HG02759 (cell line): ENCODE data around the gene ARHGAP23.
A peak's percentile ranks its signal among the peaks of the same experiment; 100 is the strongest.
"Not testable (repeated sequence)": the region's sequence is repeated elsewhere in the genome, so short reads cannot be mapped to it uniquely, and the experiment has no call there.

ENCODE experiments used
- ATAC-seq: cut with Tn5 transposase; IDR thresholded peaks from one replicate; pipeline ENCODE4 v1.9.1; 2021; ENCODE audit warnings: mild to moderate bottlenecking, moderate library complexity; ENCODE audit not compliant: unreplicated experiment

Gene ARHGAP23

DNA sequence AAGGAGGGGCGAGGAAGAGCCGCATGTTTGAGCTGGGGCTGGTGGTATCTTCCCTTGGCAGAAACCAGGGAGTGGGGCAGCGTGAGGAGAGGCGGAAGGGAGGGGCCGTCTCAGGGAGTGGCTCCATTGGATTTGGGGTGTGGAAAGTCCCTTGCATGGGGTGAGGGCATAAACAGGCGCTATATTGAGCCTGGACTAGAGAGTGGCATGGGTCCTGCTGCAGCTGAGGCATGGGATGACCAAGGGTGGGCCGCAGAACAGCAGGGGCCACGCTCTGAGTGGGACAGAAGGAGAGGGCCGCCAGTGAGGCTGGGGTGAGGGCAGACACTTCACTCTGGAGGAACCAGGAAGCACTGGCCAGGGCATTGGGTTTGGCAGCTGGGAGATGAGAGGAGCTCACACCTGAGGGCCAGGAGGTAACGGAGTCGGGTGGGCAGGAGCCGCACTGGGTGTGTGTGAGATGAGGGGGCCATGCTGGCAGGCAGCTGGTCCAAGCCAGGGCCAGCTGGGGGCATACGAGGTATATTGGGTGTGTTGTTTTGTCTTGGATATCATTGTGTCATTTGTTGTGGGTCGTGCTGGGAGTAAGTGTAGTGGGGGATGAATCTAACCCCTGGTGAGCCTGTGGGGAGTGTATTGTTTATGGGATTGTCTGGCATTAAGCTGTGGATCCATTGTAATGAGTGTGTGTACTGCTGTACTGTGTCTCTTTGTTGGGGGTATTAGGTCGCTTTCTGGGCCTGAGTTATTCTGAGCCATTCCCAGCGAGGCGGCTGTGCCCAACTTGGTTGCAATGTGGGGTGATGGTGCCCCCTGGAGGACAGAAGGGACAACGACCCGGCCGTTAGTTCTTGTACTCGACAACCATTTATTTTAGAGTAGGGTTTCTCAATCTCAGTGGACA is 56.2 kb downstream of the ARHGAP23 start:
- ATAC-seq, result not testable (repeated sequence)

GRCh38 chr17:38485146-38485468 is 56.8 kb downstream of the ARHGAP23 start:
- ATAC-seq, result no peak

DNA sequence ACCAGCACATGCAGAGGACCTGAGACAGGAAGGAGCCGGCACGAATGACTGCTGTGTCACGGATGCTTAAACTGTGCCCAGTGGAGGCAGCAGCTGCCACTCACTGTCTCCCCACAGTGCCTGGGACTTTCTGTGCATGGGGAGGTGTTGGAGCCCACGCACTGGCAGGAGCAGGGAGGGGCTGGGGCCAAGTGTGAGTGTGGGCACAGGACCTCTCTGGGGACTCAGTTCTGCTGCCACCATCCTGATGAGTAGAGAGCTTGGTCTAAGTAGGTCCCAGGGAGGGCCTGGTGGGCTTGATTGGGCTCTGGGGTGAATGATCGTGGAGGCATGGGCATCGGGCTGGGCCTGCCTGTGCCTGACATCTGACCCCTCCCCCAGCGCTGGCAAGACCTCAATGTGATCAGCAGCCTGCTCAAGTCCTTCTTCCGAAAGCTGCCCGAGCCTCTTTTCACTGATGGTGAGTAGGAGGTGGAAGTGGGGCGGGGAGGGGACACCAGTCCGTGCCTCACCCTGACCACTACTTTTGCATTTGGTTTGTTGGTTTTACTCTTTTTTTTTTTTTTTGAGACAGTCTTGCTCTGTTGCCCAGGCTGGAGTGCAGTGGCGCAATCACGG is 57.5 kb downstream of the ARHGAP23 start:
- ATAC-seq, result peak; percentile 81

DNA sequence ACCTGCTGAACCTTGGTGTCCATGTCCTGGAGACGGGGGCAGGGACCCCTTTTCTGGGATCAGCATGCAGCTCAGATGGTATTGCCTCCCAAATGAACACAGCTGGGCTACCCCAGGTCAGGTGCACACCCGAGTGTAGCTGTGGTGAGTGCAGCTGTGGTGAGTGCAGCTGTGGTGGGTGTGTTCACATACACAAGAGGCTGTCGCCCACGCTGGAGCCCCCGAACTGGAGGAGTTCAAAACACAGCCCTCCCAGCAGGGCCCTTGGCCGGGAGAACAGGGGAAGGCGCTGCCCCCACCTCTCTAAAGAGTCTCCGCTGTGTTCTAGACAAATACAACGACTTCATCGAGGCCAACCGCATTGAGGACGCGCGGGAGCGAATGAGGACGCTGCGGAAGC is 61.5 kb downstream of the ARHGAP23 start:
- not testable (repeated sequence) for ATAC-seq

GRCh38 chr17:38491346-38492066 is 63.2 kb downstream of the ARHGAP23 start:
- not testable (repeated sequence) for ATAC-seq

- not testable (repeated sequence) for ATAC-seq
Observed at GRCh38 chr17:38492067-38493040, 64.1 kb downstream of the ARHGAP23 start.

- not testable (repeated sequence) for ATAC-seq
Observed at GRCh38 chr17:38494152-38494551, 65.9 kb downstream of the ARHGAP23 start.

DNA sequence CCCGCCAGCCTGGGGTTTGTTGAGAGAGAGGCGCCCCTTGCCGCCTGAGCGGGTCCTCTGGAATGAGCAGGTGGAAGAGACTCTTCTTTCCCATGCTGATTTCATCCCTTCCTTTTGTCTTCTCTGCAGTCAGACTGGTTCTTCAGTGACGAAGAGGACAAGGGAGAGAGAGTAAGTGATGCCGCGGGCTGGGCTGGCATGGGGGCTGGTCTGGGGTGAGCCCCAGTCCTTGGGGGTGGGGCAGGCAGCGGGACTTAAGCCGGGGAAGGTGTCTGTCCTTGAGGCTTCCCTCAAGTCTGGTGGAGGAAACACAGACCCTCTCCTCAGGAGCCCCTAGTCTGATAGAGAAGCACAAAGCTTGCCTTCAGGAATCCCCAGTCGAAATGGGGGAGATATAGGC is 69.4 kb downstream of the ARHGAP23 start:
- ATAC-seq, result not testable (repeated sequence)

DNA sequence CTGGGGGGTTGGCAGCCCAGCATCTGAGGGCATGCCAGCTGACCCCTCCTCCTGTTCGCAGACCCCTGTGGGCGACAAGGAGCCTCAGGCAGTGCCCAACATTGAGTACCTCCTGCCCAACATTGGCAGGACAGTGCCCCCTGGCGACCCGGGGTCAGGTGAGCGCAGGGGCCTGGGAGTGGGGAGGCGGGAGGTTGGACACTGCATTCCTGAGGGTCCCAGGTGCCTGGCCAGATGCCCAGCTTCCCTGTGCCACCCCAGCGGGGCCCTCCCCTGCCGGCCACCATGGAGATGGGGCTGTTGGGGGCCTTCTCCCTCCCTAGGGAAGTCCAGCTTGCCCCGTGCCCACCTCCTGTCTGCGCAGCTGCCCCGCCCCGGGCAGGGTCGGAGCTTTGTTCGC is 70.1 kb downstream of the ARHGAP23 start:
- no peak for ATAC-seq

DNA sequence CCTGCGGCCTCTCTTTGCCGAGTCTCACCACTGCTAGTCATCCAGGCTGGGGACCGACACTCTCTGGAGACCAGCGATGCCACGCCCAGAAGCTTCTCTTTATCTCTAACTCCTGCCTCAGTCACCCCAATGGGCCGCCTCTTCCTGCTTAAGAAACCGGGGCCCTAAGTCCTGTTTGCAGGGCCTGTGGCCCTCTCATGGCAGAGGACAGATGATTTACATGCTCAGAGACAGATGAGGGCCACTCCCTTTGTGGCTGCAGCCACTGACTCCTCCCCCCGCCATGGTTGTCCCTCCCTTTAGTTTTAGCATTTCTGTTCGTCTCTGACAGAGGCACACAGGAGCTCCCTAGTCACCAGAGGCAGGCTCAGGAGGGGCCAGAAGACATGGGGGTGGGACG is 71.0 kb downstream of the ARHGAP23 start:
- not testable (repeated sequence) for ATAC-seq

GRCh38 chr17:38501718-38502117 is 73.5 kb downstream of the ARHGAP23 start:
- not testable (repeated sequence) for ATAC-seq

GRCh38 chr17:38503286-38503913 is 75.1 kb downstream of the ARHGAP23 start:
- ATAC-seq, result not testable (repeated sequence)

DNA sequence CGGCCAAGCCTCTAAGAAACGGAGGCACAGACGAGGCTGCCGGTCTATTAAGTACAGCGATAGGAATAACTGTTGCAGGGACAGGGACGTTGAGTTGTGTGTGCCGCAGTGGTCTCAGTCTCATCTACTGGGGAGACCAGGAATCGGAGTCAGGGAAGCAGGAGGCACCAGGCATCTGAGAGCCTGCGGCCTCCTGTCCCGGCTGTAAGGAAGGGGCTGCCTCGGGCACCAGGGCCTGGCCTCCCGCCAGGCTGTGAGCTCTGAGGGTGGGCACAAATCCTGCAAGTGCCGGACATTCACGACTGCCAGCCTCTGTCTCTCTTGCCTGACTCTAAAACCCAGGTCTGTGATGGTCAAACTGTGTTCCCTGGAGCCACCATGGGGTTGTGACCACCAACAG is 76.0 kb downstream of the ARHGAP23 start:
- ATAC-seq, result no peak

GRCh38 chr17:38507436-38507835 is 79.2 kb downstream of the ARHGAP23 start:
- no peak for ATAC-seq

DNA sequence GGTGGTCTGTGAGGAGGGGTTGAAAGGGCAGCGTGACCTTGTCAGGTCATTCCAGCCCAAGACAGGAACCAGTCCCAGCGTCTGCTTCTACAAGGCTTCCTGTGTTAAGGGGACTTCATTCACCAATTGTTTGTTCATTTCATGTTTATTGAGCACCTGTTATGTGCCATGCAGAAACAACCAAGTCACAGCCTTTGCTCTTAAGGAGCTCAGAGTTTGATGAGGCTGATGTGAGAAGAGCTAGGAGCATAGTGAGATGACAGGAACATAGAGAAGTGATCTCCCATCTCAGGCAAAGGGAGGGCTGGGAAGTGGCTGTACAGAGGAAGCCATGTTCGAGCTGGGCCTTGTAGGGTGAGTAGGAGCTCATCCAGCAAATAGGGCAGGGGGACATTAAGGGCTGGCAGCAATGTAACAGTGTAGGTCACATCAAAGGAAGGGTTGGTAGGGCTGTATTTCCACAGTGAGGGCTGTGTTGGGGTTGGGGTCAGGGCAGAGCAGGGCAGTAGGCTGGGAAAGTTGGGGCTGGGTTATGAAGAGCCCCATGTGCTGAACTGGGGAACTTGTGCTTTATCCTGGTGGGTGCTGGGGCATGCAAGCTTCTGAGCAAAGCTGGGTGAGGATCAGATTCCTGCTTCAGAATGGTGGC is 79.8 kb downstream of the ARHGAP23 start:
- ATAC-seq, result no peak

- ATAC-seq, result no peak
Observed at GRCh38 chr17:38508570-38508950, 80.3 kb downstream of the ARHGAP23 start.

DNA sequence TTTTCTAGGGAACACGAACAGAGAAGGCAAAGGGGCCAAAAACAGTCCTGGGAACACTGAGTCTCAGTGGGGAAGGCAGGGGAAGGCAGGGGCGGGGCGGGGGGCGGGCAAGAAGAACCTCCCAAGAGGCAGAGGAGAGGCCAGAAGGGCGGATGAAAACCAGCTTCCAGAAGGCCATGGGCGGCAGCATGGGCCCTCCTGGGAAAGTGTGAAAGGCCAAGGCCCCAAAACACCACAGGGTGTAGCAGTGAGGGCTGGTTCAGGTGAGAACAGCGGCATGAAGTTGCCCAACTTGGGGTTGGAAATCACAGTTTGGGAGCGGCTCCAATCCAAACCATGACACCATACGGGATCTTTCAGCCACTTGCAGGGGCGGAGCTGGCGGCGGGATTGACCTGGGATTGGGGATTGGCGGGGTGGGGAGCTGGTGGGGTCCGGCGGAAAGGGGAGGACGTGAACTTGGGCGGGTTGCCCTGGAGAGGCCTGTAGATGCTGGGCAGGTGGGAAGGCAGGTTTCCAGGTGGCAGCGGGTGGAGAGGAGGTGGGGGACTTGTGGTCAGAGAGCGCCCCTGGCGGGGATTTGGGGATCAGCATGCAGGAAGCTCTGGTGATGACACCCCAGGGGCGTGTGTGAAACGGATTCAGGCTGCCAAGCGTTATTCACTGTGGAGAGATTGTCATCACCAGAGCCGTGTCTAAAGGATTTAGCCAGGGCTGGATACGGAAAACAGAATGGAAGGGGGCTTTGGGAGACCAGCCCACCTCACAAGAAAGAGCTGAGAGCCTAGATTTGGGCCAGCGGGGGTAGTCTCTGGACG is 80.9 kb downstream of the ARHGAP23 start:
- peak; percentile 44 for ATAC-seq

- ATAC-seq, result no peak
Observed at GRCh38 chr17:38509772-38510420, 81.6 kb downstream of the ARHGAP23 start.
